K562 (cell line): ENCODE measurements around the gene C1D. TPM values are rescaled to one million over a fixed set of nuclear protein-coding genes. Genes with fewer than 3 reads are reported as not detected.
A peak's percentile ranks its signal among the peaks of the same experiment; 100 is the strongest.

Source experiments
- ATAC-seq: fragments of 200-7000 bp; cut with Tn5 transposase; 3 replicates; pipeline ENCODE4 v1.9.1; 2020; ENCODE audit warnings: moderate library complexity
- BruUV-seq: library from RNA; stranded (reverse); fragments of 400-500 nt; replicated peaks from 2 replicates; lab custom pipeline; 2021; lab: Mats Ljungman, UMichigan
- CTCF ChIA-PET: fragments of 300-600 bp; formaldehyde crosslinking; extraction: SDS; loops from one replicate; lab custom pipeline; 2021; ENCODE audit warnings: low intra/inter-chr PET ratio; lab: Yijun Ruan, JAX
- POLR2A ChIA-PET: fragments of 300-600, 350-650 bp; sonication (Branson Sonifier 250); formaldehyde crosslinking; extraction: SDS; loops from one replicate; lab custom pipeline; 2021; ENCODE audit warnings: antibody characterized with exemption, inconsistent platforms; lab: Yijun Ruan, JAX
- DNase-seq, 4 experiments: peaks; one replicate each; pipeline versions ENCODE4 v3.0.0 to v3.0.0-alpha.2; 2011 to 2018; ENCODE audit warnings: low spot score in 3 of 4, mixed read lengths in 3 of 4; ENCODE audit errors: extremely low read depth in 1 of 4
- FAIRE-seq: peaks from 2 replicates; lab custom pipeline; 2011; peaks lifted over from hg19 to GRCh38; lab: Jason Lieb, UNC
- H2AFZ ChIP-seq: 2 replicates; pipeline ENCODE4 v1.6.0; 2011; ENCODE audit warnings: low read depth, low read length, control low read depth, inconsistent platforms
- H3K27ac ChIP-seq: fragments of 200-600 bp; 3 replicates; pipeline ENCODE4 v1.8.0; 2011; ENCODE audit warnings: low read depth, mild to moderate bottlenecking, control low read depth, inconsistent platforms, low read length, moderate library complexity, mixed read lengths; ENCODE audit errors: extremely low read depth
- H3K27me3 ChIP-seq, 2 experiments: fragments of 300-600 bp in 1 of 2; 2 replicates in 1 of 2; 3 replicates in 1 of 2; pipeline versions ENCODE4 v1.6.0 to v1.8.0; 2011; ENCODE audit warnings: inconsistent platforms in 2 of 2, low read length in 2 of 2, mild to moderate bottlenecking in 1 of 2, mixed read lengths in 1 of 2, moderate library complexity in 1 of 2; ENCODE audit not compliant: control insufficient read depth in 2 of 2, insufficient read depth in 2 of 2
- H3K36me3 ChIP-seq: fragments of 300-600 bp; 3 replicates; pipeline ENCODE4 v1.8.0; 2011; ENCODE audit warnings: mild to moderate bottlenecking, low read length, inconsistent platforms; ENCODE audit not compliant: control insufficient read depth, insufficient read depth
- H3K4me1 ChIP-seq, 2 experiments: fragments of 200-600 bp in 1 of 2; replicated peaks in 1 of 2; 2 replicates in 1 of 2; 3 replicates in 1 of 2; pipeline versions ENCODE4 v1.5.1 to v1.8.0; 2011; ENCODE audit warnings: inconsistent platforms in 2 of 2, low read length in 2 of 2, mild to moderate bottlenecking in 1 of 2, mixed read lengths in 1 of 2, moderate library complexity in 1 of 2; ENCODE audit not compliant: control insufficient read depth in 2 of 2, insufficient read depth in 2 of 2
- H3K4me2 ChIP-seq: 2 replicates; pipeline ENCODE4 v1.6.1; 2011; ENCODE audit warnings: low read length, control low read depth, inconsistent platforms, mixed read lengths; ENCODE audit not compliant: insufficient read depth
- H3K4me3 ChIP-seq: fragments of 200-600 bp; sonication (generic), shearing (Covaris generic); 2 replicates; pipeline ENCODE4 v1.5.1; 2016; ENCODE audit warnings: control low read depth, inconsistent platforms
- H3K79me2 ChIP-seq: fragments of 200-600 bp; 3 replicates; pipeline ENCODE4 v1.8.0; 2011; ENCODE audit warnings: low read length, inconsistent platforms; ENCODE audit not compliant: control insufficient read depth, insufficient read depth
- H3K9ac ChIP-seq, 2 experiments: 2 replicates each; pipeline versions ENCODE4 v1.6.0 to v1.6.1; 2011; ENCODE audit warnings: low read depth in 2 of 2, low read length in 2 of 2, control low read depth in 1 of 2, inconsistent platforms in 1 of 2, mild to moderate bottlenecking in 1 of 2, mixed read lengths in 1 of 2; ENCODE audit not compliant: insufficient read depth in 1 of 2
- H3K9me1 ChIP-seq: one replicate; pipeline ENCODE4 v1.6.0; 2011; ENCODE audit warnings: inconsistent platforms, mild to moderate bottlenecking, low read length, moderate library complexity; ENCODE audit not compliant: control insufficient read depth, insufficient read depth
- H3K9me3 ChIP-seq: replicated peaks from 2 replicates; pipeline ENCODE4 v1.5.1; 2011; ENCODE audit warnings: low read depth, low read length, inconsistent platforms; ENCODE audit not compliant: control insufficient read depth, insufficient read depth
- H4K20me1 ChIP-seq: replicated peaks from 2 replicates; pipeline ENCODE4 v1.6.1; 2011; ENCODE audit warnings: low read length, inconsistent platforms, mixed read lengths; ENCODE audit not compliant: control insufficient read depth, insufficient read depth
- CREB5 ChIP-seq: fragments of 250-450 bp; sonication (Bioruptor Pico); IDR thresholded peaks from 2 replicates; pipeline ENCODE4 v1.5.0; 2020; ENCODE audit warnings: mild to moderate bottlenecking
- FOSL1 ChIP-seq: fragments of 200-800 bp; sonication (Bioruptor generic); conservative IDR thresholded peaks from 2 replicates; pipeline ENCODE4 v1.6.1; 2016; ENCODE audit warnings: missing genetic modification characterization, missing compliant biosample characterization
- HMBOX1 ChIP-seq: sonication (generic); IDR thresholded peaks from 2 replicates; pipeline ENCODE4 v1.6.1; 2016
- PKNOX1 ChIP-seq: fragments of 450-650 bp; IDR thresholded peaks from 2 replicates; pipeline ENCODE4 v1.6.1; 2016
- RB1 ChIP-seq: fragments of 450-650 bp; IDR thresholded peaks from 2 replicates; pipeline ENCODE4 v1.6.1; 2017; ENCODE audit warnings: low read depth, mild to moderate bottlenecking
- SAFB ChIP-seq: fragments of 200-400 bp; formaldehyde crosslinking; IDR thresholded peaks from 2 replicates; pipeline ENCODE4 v1.6.1; 2017; ENCODE audit warnings: low read depth, low read length, borderline replicate concordance
- WGBS: fragments of 100-300 bp; shearing (Covaris generic); methylation state at CpG from one replicate; pipeline ENCODE4 v1.1.6; 2016; ENCODE audit warnings: low coverage, mixed read lengths; ENCODE audit not compliant: insufficient coverage; ENCODE audit errors: missing lambda C conversion rate; 5-methylcytosine and 5-hydroxymethylcytosine counted together
- in situ Hi-C: fragments of 300-500 bp; cut with MboI; formaldehyde crosslinking; loops from 4 replicates; pipeline ENCODE4 v1.15.0; 2018; ENCODE audit warnings: inconsistent platforms, mixed read lengths
- intact Hi-C: fragments of 100-400 bp; cut with micrococcal nuclease; formaldehyde crosslinking; loops from 2 replicates; pipeline ENCODE4 v1.14.2; 2022
- polyA plus RNA-seq, 8 experiments: library from polyadenylated mRNA; depleted of rRNA in 4 of 8; stranded (reverse) in 5 of 8; unstranded in 3 of 8; fragments of >200 nt; fragmentation: Nextera tagmentation in 2 of 8; fragmentation: Illumina TruSeq in 1 of 8; extraction: Ambion mirVana in 2 of 8; extraction: Trizol in 1 of 8; gene quantifications; 2 replicates each; pipeline versions ENCODE4 v1.2.1 to v1.2.3, GENCODE V29; 2011 to 2014; ENCODE audit warnings: inconsistent platforms in 1 of 8, missing spikeins in 1 of 8
- total RNA-seq, 7 experiments: library from RNA; depleted of rRNA in 6 of 7; stranded (reverse); fragments of >200 nt in 6 of 7; fragmentation: Illumina TruSeq in 2 of 7; extraction: Trizol in 2 of 7; gene quantifications; 2 replicates each; pipeline versions ENCODE4 v1.2.1 to v1.2.3, GENCODE V29; 2011 to 2021; ENCODE audit warnings: low replicate concordance in 1 of 7

C1D gene
- total and polyA plus RNA-seq, 9 of the 15 experiments (the other 6 are each of a cell fraction or from before 2014, with no cell fraction given): 33.2 to 123 (median 56.5) TPM

- TSS peak; percentile 1 for BruUV-seq
- peak overlapping the region; percentile 6; the same call in 1 of the 2 replicates for H3K4me2 ChIP-seq
- intact Hi-C loops: loop anchor here (5.0 kb wide), 1 partner anchor 62 kb away; no protein-coding TSS in a partner anchor
- 0 out of 2 replicates have a peak, but pooled peaks have one; percentile 5 for TF ChIP-seq PKNOX1
- TF ChIP-seq SAFB: no peak
- no peak for TF ChIP-seq RB1
- peak; percentile 41 for TF ChIP-seq HMBOX1
- TF ChIP-seq FOSL1 (tag): peak; percentile 31; the same call in 1 of the 2 replicates
- no peak for TF ChIP-seq CREB5 (CRISPR knock-in tag)
- TF ChIP-seq, all 486 proteins: peak for 3
- no peak for FAIRE-seq
- peaks cover 77% of the 10 kb centered on the region for H3K79me2 ChIP-seq
- ChIA-PET POLR2A (no interaction called here), CTCF (no interaction called here)
- H3K4me1 ChIP-seq: peaks cover 11 to 13% of the 10 kb centered on the region in 2 experiments
- H3K9me3 ChIP-seq: no peaks in the 10 kb centered on the region
- 28% methylated on average over 12 of the region's 12 CpGs for WGBS
- DNase-seq: peak in 1 of 4 experiments; percentile 14
- H2AFZ ChIP-seq: no peak overlapping the region
- no peak overlapping the region for H3K4me3 ChIP-seq
- no peak overlapping the region for H3K27ac ChIP-seq
- H3K9me1 ChIP-seq: peaks cover 4% of the 10 kb centered on the region
- H3K27me3 ChIP-seq: no peaks in the 10 kb centered on the region
- in situ Hi-C loops: no loop called here
- no peak overlapping the region for H3K9ac ChIP-seq
- ATAC-seq: no peak
- 0 out of 3 replicates have a peak, but pooled peaks cover 4% of the 10 kb centered on the region for H3K36me3 ChIP-seq
- H4K20me1 ChIP-seq: peaks cover 15% of the 10 kb centered on the region; the same call in 1 of the 2 replicates
Measured at GRCh38 chr2:68059784-68060525, 2.8 kb downstream of the C1D start.
